Endothelial cell of umbilical vein (primary cell): ENCODE results near the gene GALR3.

Experiments
- CTCF ChIP-seq, 2 donors: IDR thresholded peaks; 1 replicate in 1 of 2; 2 replicates in 1 of 2; pipeline ENCODE4 v1.5.1; 2011; ENCODE audit warnings: low read length in 2 of 2, mild to moderate bottlenecking in 2 of 2, moderate library complexity in 2 of 2, control low read depth in 1 of 2, inconsistent platforms in 1 of 2, low read depth in 1 of 2; ENCODE audit not compliant: insufficient read depth in 1 of 2; ENCODE audit errors: extremely low read depth in 1 of 2
- EZH2 ChIP-seq: IDR thresholded peaks from 2 replicates; pipeline ENCODE4 v1.6.1; 2012; ENCODE audit warnings: borderline replicate concordance, low read depth, mild to moderate bottlenecking, moderate library complexity, low read length, inconsistent platforms; ENCODE audit not compliant: severe bottlenecking
- POLR2AphosphoS5 ChIP-seq: IDR thresholded peaks from 2 replicates; pipeline ENCODE4 v1.6.1; 2012; ENCODE audit warnings: low read depth, mild to moderate bottlenecking, control low read depth, low read length, moderate library complexity; ENCODE audit not compliant: insufficient read depth

- TF ChIP-seq CTCF (IDR thresholded peaks at IDR 0.05; ENCODE audit: extremely low read depth in 1 of 2, insufficient read depth in 1 of 2, low read depth in 1 of 2, low read length in 2 of 2) (no peak), EZH2 (no peak), POLR2AphosphoS5 (no peak)
These were observed 8.3 kb downstream of the GALR3 start for GRCh38 chr22:37831472-37831871.
